AG10803 (cell line): Measurements from ENCODE around the gene ZMIZ1.
A peak's percentile ranks its signal among the peaks of the same experiment; 100 is the strongest.

Source experiments
- DNase-seq: peaks from one replicate; pipeline ENCODE4 v3.0.0; 2010; ENCODE audit warnings: low read depth
- H3K4me3 ChIP-seq: 2 replicates; pipeline ENCODE4 v1.5.1; 2011; ENCODE audit warnings: mild to moderate bottlenecking, low read length, control low read depth
- CTCF ChIP-seq: conservative IDR thresholded peaks from 2 replicates; pipeline ENCODE4 v1.5.1; 2011; ENCODE audit warnings: mild to moderate bottlenecking, low read length, control low read depth, inconsistent platforms

ZMIZ1 gene

DNA sequence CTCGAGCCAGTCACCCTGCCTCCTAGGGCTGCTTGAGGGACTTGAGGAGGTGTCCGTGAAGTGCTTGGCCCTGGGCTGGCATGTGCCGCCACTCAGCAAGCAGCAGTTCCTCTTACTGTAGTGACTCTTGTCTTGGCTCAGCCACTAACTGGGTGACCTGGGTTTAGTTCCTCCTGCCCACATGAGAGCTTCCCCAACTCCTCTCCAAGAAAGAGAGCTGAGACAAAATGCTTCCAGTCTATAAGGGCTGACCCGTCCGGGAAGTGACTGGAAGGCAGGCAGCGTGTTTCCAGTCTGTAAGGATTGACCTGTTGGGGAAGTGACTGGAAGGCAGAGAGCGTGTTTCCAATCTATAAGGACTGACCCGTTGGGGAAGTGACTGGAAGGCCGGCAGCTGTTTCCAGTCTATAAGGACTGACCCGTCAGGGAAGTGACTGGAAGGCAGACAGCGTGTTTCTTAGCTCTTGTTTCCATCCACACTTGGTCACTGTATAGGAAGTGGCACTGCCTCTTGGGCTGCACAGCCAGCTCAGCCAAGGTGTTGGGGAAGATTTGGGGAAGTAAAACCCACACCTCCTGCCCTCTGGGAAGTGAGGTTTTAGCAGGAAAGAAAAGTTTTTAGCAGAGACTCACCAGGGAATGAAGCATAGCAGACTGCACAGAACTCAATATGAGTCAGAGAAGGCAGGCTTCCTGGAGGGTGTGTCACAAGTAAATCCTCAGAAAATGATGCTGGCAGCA, 225.2 kb downstream of the ZMIZ1 start:
- no peak overlapping the region for H3K4me3 ChIP-seq
- TF ChIP-seq CTCF = no peak
- peak; percentile 38 for DNase-seq

DNA sequence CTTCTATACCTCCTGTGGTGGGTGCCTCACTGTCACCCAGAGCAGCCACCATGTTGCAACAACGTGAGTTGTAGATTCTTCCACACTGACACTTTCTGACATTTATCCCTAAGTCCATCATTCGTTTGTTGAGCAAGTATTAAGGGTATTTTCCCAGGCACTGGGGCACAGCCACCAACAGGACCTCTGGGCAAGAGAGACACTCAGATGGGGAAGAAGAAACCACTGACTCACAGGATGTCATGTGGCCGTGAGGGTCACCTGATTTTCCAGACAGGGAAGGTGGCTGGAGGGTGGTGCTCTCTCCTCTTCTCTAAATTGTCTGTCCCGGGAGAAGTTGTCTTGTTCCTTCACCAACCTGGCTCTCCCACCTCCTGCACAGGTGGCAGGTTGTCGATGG, 226.8 kb downstream of the ZMIZ1 start:
- no peak for TF ChIP-seq CTCF
- DNase-seq = no peak
- no peak overlapping the region for H3K4me3 ChIP-seq

GRCh38 chr10:79296431-79296830, 227.7 kb downstream of the ZMIZ1 start:
- no peak for TF ChIP-seq CTCF
- DNase-seq = no peak
- no peak overlapping the region for H3K4me3 ChIP-seq

GRCh38 chr10:79298403-79299244, 229.9 kb downstream of the ZMIZ1 start:
- DNase-seq = peak; percentile 93
- no peak for TF ChIP-seq CTCF
- H3K4me3 ChIP-seq = no peak overlapping the region

GRCh38 chr10:79299397-79300241, 230.9 kb downstream of the ZMIZ1 start:
- TF ChIP-seq CTCF = no peak
- no peak overlapping the region for H3K4me3 ChIP-seq
- DNase-seq = peak; percentile 87

- TF ChIP-seq CTCF = no peak
- no peak for DNase-seq
- H3K4me3 ChIP-seq = no peak overlapping the region
Observed at GRCh38 chr10:79300711-79301110, 231.9 kb downstream of the ZMIZ1 start.
